Measurements from ENCODE around the gene DGKZ.

DNA sequence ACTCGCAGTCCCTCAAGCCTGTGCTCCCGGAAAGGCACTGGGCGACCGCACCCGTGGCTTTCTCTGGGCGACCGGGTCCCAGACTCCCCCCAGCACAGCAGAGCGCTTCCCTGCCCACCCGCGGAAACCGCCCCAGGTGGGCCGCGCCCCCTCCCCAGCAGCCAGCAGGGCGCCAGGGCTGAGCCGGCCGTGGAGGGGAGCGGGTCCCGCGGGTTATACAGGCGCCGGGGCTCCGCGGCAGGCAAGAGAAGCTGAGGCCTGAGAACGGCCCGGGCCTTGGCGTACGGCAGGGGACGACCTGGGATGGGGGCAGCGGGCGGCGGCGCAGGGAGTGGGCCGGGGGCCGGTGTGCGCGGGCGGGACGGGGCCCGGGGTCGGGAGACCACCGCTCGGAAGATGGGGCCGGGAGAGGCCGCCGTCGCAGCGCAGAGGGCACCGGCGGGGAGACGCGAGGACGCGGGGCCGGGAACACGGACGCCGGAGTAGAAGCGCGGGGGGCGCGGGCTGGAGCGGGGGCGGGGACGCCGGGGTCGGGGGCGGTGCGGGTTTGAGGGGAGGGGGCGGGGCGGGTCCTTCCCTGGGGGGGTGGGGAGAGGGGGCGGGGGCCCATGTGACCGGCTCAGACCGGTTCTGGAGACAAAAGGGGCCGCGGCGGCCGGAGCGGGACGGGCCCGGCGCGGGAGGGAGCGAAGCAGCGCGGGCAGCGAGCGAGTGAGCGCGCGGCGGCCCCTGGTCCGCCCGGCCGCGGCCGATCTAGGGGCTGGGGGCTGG is 34.0 kb downstream of the DGKZ start, which contains the start of gene MDK:
- TF ChIP-seq, protein P1, sequence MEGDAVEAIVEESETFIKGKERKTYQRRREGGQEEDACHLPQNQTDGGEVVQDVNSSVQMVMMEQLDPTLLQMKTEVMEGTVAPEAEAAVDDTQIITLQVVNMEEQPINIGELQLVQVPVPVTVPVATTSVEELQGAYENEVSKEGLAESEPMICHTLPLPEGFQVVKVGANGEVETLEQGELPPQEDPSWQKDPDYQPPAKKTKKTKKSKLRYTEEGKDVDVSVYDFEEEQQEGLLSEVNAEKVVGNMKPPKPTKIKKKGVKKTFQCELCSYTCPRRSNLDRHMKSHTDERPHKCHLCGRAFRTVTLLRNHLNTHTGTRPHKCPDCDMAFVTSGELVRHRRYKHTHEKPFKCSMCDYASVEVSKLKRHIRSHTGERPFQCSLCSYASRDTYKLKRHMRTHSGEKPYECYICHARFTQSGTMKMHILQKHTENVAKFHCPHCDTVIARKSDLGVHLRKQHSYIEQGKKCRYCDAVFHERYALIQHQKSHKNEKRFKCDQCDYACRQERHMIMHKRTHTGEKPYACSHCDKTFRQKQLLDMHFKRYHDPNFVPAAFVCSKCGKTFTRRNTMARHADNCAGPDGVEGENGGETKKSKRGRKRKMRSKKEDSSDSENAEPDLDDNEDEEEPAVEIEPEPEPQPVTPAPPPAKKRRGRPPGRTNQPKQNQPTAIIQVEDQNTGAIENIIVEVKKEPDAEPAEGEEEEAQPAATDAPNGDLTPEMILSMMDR (IDR thresholded peaks at IDR 0.05 in 8 of 11, conservative IDR thresholded peaks at IDR 0.05 in 3 of 11), result no peak
- no peak for TF ChIP-seq POLR2A (IDR thresholded peaks at IDR 0.05)
